Aorta (tissue), 5 donors: ENCODE results near the gene JCAD. TPM values are rescaled to one million over a fixed set of nuclear protein-coding genes. Genes with fewer than 3 reads are reported as not detected.
A peak's percentile ranks its signal among the peaks of the same experiment; 100 is the strongest.
"Not testable (repeated sequence)": the region's sequence is repeated elsewhere in the genome, so short reads cannot be mapped to it uniquely, and the experiment has no call there.

ENCODE experiments used
- ATAC-seq: fragments of 200-7000 bp; cut with Tn5 transposase; one replicate; pipeline ENCODE4 v1.9.1; 2022; ENCODE audit warnings: moderate library complexity; ENCODE audit not compliant: low FRiP score
- DNase-seq, 2 donors: peaks; one replicate each; pipeline ENCODE4 v3.0.0-alpha.2; 2020
- H3K27ac ChIP-seq, 2 donors: one replicate each; pipeline ENCODE4 v1.5.1; 2013; ENCODE audit warnings: low read length in 2 of 2, mild to moderate bottlenecking in 2 of 2, moderate library complexity in 2 of 2, control low read depth in 1 of 2, inconsistent platforms in 1 of 2, low read depth in 1 of 2
- H3K27me3 ChIP-seq, 2 donors: one replicate each; pipeline ENCODE4 v1.6.1; 2013; ENCODE audit warnings: control low read depth in 1 of 2, low read length in 1 of 2, mild to moderate bottlenecking in 1 of 2, moderate library complexity in 1 of 2; ENCODE audit not compliant: insufficient read depth in 2 of 2, control insufficient read depth in 1 of 2
- H3K36me3 ChIP-seq, 2 donors: one replicate each; pipeline ENCODE4 v1.6.1; 2013; ENCODE audit warnings: control low read depth in 1 of 2, low read length in 1 of 2, mild to moderate bottlenecking in 1 of 2; ENCODE audit not compliant: insufficient read depth in 2 of 2, control insufficient read depth in 1 of 2
- H3K4me1 ChIP-seq, 2 donors: one replicate each; pipeline ENCODE4 v1.6.1; 2013; ENCODE audit warnings: low read length in 2 of 2, control low read depth in 1 of 2, mild to moderate bottlenecking in 1 of 2, moderate library complexity in 1 of 2; ENCODE audit not compliant: insufficient read depth in 2 of 2, control insufficient read depth in 1 of 2
- H3K4me3 ChIP-seq, 2 donors: one replicate each; pipeline ENCODE4 v1.5.1; 2013; ENCODE audit warnings: low read length in 2 of 2, control low read depth in 1 of 2, mild to moderate bottlenecking in 1 of 2
- H3K9me3 ChIP-seq: one replicate; pipeline ENCODE4 v1.6.1; 2013; ENCODE audit warnings: mild to moderate bottlenecking, low read length; ENCODE audit not compliant: control insufficient read depth
- WGBS, 2 donors: extraction: QIAGEN DNeasy Blood & Tissue Kit; methylation state at CpG; one replicate each; pipeline ENCODE4 v1.1.7; 2013; 5-methylcytosine and 5-hydroxymethylcytosine counted together
- intact Hi-C, 2 donors: fragments of 100-400 bp; cut with DNase I; formaldehyde crosslinking; loops; one replicate each; pipeline versions ENCODE4 v1.14.2 to v1.15.0; 2022
- long read RNA-seq, 2 donors: library from polyadenylated mRNA; unstranded; transcript quantifications; one replicate each; pipeline ENCODE4 v2.0.0, GENCODE V29; 2020 to 2021
- polyA plus RNA-seq, 2 donors: library from polyadenylated mRNA; stranded (reverse); fragments of 200-250 nt; gene quantifications; one replicate each; pipeline ENCODE4 v1.2.3, GENCODE V29; 2013
- total RNA-seq, 2 donors: library from RNA; stranded (reverse); fragmentation: NEBNext Ultra II Directional; extraction: Animal tissue kit (Norgen Biotek cat#: 25700); gene quantifications; one replicate each; pipeline ENCODE4 v1.2.1, GENCODE V29; 2021
- donor health status: healthy with polysubstance abuse.
- donor health status: Bipolar disorder and iron deficiency.
- donor health status: DM: no; HTN: no; CAD: no.
- donor health status: DM: no; HTN: no; CAD: no.
- donor health status: DM: yes; HTN: yes; CAD: no.

Gene JCAD
- total RNA-seq (10 to 100 TPM; 53.0 to 82.4 TPM), polyA plus RNA-seq (10 to 100 TPM; 13.6 to 47.3 TPM)
- long read RNA-seq, donor 1, partial matches to known transcripts = 11 of 30 reads
- long read RNA-seq, donor 1, other reads (novel, unspliced or antisense) = 19 of 30 reads
- long read RNA-seq, donor 2, full-length matches to known transcripts = 3 of 42 reads
- long read RNA-seq, donor 2, partial matches to known transcripts = 15 of 42 reads
- long read RNA-seq, donor 2, other reads (novel, unspliced or antisense) = 24 of 42 reads

DNA sequence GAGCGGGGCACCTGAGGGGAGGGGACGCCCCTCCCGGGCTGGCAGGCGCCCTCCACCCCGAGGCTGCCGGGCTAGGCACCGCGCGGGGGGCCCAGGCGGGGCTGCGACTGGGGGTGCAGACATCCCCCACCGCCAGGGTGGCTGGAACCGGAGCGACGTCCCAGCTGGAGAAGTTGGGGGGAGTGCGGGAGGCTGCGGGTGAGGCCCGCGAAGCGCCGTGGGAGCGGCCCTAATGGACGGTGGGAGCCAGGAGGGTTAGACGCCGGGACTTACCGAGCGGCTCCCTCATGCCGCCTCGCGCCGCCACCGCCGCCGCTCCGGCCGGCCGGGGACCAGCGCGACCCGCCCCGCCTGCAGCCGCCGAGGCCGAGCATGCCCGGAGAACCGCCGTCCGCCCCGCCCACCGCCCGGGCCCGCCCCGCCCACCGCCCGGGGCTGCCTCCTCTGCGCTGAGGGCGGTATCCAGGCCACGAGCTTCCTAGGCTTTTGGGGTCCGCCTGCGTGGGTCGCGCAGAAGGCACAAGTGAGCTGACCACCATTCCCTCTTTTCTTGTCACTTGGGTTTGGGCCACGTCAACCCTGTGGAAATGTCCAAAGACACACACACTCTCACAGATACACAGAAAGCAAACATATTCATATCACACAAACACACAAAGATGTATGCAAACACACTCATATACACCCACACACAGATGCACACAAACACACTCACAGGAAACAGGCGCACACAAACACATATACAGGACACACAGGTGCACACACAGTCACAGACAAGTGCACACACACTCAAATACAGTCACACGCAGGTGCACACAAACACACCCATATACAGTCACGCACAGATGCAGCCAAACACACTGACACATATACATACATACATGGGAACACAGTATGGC, at the start of gene JCAD:
Gene JCAD, minus strand, starts transcription at position 378 of the 899 bp plus-strand sequence. CDS start 11,774 bp downstream, outside the sequence.
- H3K9me3 ChIP-seq = no peaks in the 10 kb centered on the region
- ATAC-seq = peak; percentile 90
- 3 to 5% methylated on average over 48 to 66 of the region's 66 CpGs for WGBS, 2 donors
- H3K27me3 ChIP-seq = no peaks in the 10 kb centered on the region
- intact Hi-C loops = loop anchor here in 1 of 2 donors (5.0 kb wide), 2 partner anchors 42 to 178 kb away; no protein-coding TSS in a partner anchor
- H3K27ac ChIP-seq = peak within 1 kb of the TSS; percentile 0 to 73
- no peaks in the 10 kb centered on the region for H3K4me1 ChIP-seq
- peak; percentile 83 to 95 for DNase-seq
- H3K4me3 ChIP-seq = peak within 1 kb of the TSS; percentile 75 to 99
- no peaks in the 10 kb centered on the region for H3K36me3 ChIP-seq

DNA sequence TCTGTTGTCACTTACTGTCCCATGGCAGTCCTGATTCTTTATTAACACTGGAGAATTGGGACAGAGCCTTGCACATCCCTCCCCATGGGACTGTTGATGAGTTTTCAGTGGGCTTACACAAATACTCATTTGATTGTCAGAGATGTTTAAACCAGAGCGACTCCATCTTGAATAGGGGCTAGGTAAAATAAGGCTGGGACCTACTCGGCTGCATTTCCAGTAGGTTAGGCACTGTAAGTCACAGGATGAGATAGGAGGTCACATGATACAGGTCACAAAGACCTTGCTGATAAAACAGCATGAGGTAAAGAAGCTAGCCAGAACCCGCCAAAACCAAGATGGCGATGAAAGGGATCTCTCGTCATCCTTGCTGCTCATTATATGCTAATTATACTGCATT, 47.6 kb upstream of the JCAD start:
- no peak for DNase-seq
- intact Hi-C loops = no loop called here
- H3K4me3 ChIP-seq = no peak overlapping the region
- whole genome bisulfite sequencing, 2 donors = 91 to 94% methylated on average over 5 of the region's 5 CpGs
- H3K4me1 ChIP-seq = no peaks in the 10 kb centered on the region
- no peaks in the 10 kb centered on the region for H3K27me3 ChIP-seq
- no peaks in the 10 kb centered on the region for H3K36me3 ChIP-seq
- peaks cover 1% of the 10 kb centered on the region for H3K9me3 ChIP-seq
- no peak for ATAC-seq
- H3K27ac ChIP-seq = no peak overlapping the region

- ATAC-seq = no peak
- Histone ChIP-seq H3K36me3 (no peaks in the 10 kb centered on the region), H3K4me1 (no peaks in the 10 kb centered on the region), H3K9me3 (peaks cover 1% of the 10 kb centered on the region), H3K4me3 (no peak overlapping the region), H3K27ac (no peak overlapping the region), H3K27me3 (no peaks in the 10 kb centered on the region)
- intact Hi-C loops = no loop called here
- WGBS, 2 donors = 89 to 91% methylated on average over 7 of the region's 7 CpGs
- no peak for DNase-seq
Measured at GRCh38 chr10:30103595-30104320, 44.4 kb upstream of the JCAD start.

DNA sequence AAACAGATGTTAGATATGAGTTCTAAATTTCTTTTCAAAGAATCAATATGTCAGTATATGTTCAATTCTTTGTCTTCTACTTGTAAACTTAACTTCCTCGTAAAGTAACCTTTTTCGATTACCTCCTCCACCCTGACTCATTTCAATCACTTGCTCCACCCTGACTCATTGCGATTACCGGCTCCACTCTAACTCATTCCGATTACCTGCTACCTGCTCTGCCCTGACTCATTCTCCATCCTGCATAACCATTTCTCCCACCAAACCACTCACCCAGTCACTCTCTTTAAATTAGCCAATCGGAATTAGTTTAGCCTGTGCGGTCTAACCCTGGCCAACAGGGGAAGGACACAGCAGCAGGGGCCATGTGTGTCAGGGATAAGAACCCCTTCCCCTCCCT, 40.3 kb upstream of the JCAD start:
- H3K9me3 ChIP-seq, H3K4me3 ChIP-seq, H3K36me3 ChIP-seq, ATAC-seq, H3K4me1 ChIP-seq, DNase-seq, intact Hi-C loops, H3K27me3 ChIP-seq, H3K27ac ChIP-seq: not testable (repeated sequence)
- WGBS, 2 donors = 94 to 96% methylated on average over 7 of the region's 7 CpGs

GRCh38 chr10:30099101-30099500, 39.7 kb upstream of the JCAD start:
- 90 to 93% methylated on average over 1 of the region's 1 CpG for WGBS, 2 donors
- DNase-seq (no peak), ATAC-seq (no peak)

GRCh38 chr10:30098629-30099028, 39.2 kb upstream of the JCAD start:
- intact Hi-C loops = no loop called here
- no peak overlapping the region for H3K4me3 ChIP-seq
- no peaks in the 10 kb centered on the region for H3K36me3 ChIP-seq
- no peak overlapping the region for H3K27ac ChIP-seq
- H3K27me3 ChIP-seq = no peaks in the 10 kb centered on the region
- ATAC-seq (no peak), DNase-seq (no peak)
- WGBS, 2 donors = 63 to 65% methylated on average over 3 of the region's 3 CpGs
- H3K9me3 ChIP-seq = no peaks in the 10 kb centered on the region
- H3K4me1 ChIP-seq = no peaks in the 10 kb centered on the region

More at GRCh38 chr10:30099101-30099500, 39.7 kb upstream of the JCAD start:
- Histone ChIP-seq H3K9me3 (no peaks in the 10 kb centered on the region), H3K27me3 (no peaks in the 10 kb centered on the region), H3K4me1 (no peaks in the 10 kb centered on the region), H3K36me3 (no peaks in the 10 kb centered on the region), H3K4me3 (no peak overlapping the region), H3K27ac (no peak overlapping the region)
- intact Hi-C loops = no loop called here

DNA sequence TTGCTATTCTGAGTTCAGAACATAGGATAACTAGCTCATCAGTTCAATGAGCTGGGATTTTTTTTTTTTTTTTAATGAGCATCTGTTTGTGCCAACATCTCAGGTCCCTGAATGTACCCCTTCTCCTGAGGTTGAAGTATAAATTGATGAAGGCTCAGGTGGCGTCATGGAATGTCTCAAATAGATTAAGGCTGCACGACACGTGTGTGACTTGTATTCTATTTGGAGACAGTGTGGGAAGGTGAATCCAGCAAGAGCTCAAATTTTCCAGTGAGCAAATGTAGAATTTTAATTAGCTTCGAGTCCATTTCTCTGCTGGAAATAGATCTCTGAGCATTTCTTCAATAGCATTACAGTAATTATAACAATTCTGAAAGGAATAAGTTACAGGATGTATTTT, 37.2 kb upstream of the JCAD start:
- DNase-seq (no peak), ATAC-seq (no peak)
- Histone ChIP-seq H3K4me3 (no peak overlapping the region), H3K27ac (no peak overlapping the region), H3K9me3 (no peaks in the 10 kb centered on the region), H3K4me1 (no peaks in the 10 kb centered on the region), H3K36me3 (no peaks in the 10 kb centered on the region), H3K27me3 (no peaks in the 10 kb centered on the region)
- intact Hi-C loops = no loop called here
- WGBS, 2 donors = 94 to 96% methylated on average over 4 of the region's 4 CpGs

DNA sequence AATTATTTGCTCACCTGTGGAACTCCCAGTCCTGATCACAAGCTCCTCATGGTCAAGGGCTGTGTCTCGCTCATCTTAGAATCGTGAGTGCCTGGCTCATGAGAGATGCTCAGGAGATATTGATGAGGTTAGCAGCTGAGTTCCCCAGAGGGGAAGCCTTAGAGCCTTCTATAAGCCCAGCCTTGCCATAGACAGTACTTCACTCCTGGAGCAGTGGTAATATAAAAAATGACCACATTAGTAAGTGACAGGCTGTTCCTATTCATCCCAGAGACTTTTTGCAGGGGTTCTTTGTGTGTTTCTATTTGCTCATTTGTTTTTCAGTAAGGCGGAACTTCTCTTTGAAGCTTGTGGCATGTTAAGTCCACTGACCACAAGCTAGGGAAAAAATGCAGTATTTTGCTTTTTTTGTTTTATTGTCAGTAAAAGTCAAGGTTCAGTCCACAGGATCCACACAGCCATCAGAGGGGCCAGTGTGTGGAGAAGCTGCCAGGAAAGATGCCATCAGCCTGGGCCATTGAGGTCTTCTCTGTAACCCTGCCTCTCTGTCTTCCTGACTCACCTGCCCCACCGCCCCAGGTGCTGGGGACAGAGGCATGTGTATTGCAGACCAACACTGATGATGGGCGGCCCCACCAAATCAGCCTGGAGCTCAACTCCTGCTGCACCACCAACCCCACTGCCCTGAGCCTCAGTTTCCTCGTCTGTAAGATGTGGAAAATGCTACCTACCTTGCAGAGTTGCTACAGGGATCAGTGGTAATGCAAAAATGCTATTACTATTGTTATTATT, 36.4 kb upstream of the JCAD start:
- ATAC-seq (no peak), DNase-seq (no peak)

More for the DNA sequence above, 36.4 kb upstream of the JCAD start:
- H3K9me3 ChIP-seq = no peaks in the 10 kb centered on the region
- no peak overlapping the region for H3K4me3 ChIP-seq
- intact Hi-C loops = no loop called here
- H3K27me3 ChIP-seq = no peaks in the 10 kb centered on the region
- no peaks in the 10 kb centered on the region for H3K4me1 ChIP-seq
- no peak overlapping the region for H3K27ac ChIP-seq
- no peaks in the 10 kb centered on the region for H3K36me3 ChIP-seq
- 87 to 93% methylated on average over 6 of the region's 6 CpGs for WGBS, 2 donors
